GM12865 (cell line): ENCODE measurements around the gene HSPA1L.
A peak's percentile ranks its signal among the peaks of the same experiment; 100 is the strongest.
"Not testable (repeated sequence)": the region's sequence is repeated elsewhere in the genome, so short reads cannot be mapped to it uniquely, and the experiment has no call there.

Source experiments
- DNase-seq: peaks from one replicate; pipeline ENCODE4 v3.0.0; 2010; ENCODE audit warnings: low read depth
- H3K4me3 ChIP-seq: 2 replicates; pipeline ENCODE4 v1.5.1; 2011; ENCODE audit warnings: mild to moderate bottlenecking, low read depth, low read length, control low read depth
- CTCF ChIP-seq: IDR thresholded peaks from 2 replicates; pipeline ENCODE4 v1.5.1; 2011; ENCODE audit warnings: low read length, control low read depth, low read depth, inconsistent platforms; ENCODE audit not compliant: insufficient read depth; ENCODE audit errors: missing control alignments

HSPA1L gene

DNA sequence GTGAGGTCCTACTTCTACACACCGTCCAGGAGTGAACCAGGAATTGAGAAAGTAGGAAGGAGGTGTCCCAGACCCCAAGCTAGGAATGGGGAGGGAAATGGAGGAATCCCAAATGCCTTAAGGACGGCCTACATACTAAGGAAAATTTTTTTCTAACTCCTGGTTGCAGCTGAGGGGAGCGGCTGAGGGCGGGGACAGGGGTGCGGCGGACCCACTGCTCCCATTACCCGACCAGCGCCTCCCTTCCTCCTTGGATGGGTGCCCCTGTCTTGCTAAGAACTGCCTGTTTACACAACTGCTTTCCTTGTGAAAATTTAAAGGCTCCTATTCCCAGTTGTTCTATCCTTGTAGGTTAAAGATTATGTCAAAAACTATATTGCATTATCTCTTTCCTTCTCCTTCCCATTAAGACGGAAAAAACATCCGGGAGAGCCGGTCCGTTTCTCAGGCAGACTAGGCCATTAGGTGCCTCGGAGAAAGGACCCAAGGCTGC lies 11.8 kb upstream of the HSPA1L start:
- TF ChIP-seq CTCF, result no peak
- DNase-seq, result peak; percentile 84
- H3K4me3 ChIP-seq, result peak overlapping the region; percentile 78

DNA sequence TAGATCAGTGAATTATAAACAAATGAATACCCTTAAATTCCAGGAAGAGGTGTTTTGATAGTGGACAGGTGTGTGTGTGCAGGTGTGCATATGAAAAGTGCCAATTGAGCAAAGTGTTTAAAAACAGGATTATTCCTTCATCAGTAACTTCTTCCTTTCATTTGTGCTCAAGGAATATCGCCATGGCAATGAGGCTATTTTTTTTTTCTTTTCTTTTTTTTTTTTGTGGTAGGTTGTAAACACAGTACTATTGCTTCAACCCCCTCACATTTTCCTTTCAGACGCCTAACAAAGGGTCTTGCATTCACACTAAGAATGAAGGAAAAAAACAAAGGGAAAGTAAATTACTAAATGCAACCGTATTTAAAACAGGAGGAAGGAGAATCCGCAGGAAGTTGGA lies 10.5 kb upstream of the HSPA1L start:
- DNase-seq, result no peak
- TF ChIP-seq CTCF, result no peak
- H3K4me3 ChIP-seq, result no peak overlapping the region

GRCh38 chr6:31823592-31824196 lies 8.6 kb upstream of the HSPA1L start:
- H3K4me3 ChIP-seq, DNase-seq: not testable (repeated sequence)

DNA sequence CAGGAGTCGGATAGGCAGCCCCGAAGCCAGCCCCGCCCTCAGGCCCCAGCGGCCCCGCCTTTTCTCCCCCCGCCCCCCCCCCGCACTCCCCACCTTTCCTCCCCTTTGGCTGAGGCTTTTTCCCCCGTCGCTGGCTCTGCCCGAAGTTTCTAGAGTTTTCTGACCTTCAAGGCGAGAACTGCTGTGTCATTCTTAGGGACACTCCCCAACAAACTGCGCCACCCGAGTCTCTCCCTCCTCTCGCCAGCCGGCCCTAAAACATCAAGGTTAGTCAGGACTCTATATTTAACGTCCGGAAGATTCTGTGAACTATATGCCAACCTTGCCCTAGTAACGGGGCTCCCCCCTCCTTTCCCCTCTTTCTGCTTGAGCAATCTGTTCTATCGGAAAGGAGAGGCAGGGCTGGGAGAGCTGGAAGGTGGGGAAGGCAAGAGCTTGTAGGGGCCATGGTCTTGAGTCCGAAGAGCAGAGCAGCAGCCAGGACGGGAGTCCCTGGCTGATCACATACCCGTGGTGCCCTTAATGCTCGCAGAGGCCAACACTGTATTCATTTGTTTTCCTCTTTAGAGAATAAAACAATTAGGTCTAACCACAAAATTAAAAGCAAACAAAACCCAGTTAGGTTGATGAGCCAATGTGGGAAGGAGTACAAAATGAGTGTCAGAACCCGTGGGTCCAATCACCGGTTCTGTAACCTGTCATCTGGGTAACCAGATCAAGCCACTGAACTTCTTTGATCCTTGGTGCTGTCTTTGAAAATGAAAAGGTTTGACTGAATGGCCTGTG lies 7.1 kb upstream of the HSPA1L start:
- peak overlapping the region; percentile 91 for H3K4me3 ChIP-seq
- peak; percentile 73 for DNase-seq
- no peak for TF ChIP-seq CTCF

DNA sequence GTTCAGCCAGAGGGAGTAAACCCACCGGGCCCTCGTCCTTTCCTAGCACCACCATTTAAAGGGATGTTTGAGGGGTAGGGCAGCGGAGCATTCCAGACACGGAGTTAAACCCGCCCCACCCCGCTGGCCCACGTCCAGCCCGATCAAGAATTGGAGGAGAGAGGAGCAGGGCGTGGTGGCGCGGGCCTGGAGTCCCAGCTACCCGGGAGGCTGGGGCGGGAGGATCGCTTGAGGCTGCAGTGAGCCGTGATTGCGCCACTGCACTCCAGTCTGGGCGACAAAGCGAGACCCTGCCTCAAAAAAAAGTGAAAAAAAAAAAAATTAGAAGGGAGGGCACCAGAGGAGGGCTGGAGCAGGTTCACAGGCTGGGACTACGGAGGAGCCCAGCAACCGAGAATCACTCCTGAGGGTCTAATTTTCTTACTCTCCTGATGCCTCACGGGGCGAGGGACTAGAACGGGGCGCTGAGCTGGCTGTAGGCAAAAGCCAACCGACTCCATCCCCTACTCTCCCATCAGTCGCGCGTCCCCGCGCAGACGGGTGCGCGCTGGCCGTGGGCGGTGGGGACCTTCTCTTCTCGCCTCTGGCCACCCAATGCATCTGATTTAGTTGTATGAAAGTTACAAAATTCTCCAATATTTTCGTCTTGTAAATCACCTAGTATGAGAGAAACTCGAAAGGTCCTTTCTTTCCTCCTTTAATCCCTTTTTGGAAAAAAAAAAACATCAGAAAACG lies 6.4 kb upstream of the HSPA1L start:
- no peak for TF ChIP-seq CTCF
- DNase-seq, result peak; percentile 69
- peak overlapping the region; percentile 91 for H3K4me3 ChIP-seq

DNA sequence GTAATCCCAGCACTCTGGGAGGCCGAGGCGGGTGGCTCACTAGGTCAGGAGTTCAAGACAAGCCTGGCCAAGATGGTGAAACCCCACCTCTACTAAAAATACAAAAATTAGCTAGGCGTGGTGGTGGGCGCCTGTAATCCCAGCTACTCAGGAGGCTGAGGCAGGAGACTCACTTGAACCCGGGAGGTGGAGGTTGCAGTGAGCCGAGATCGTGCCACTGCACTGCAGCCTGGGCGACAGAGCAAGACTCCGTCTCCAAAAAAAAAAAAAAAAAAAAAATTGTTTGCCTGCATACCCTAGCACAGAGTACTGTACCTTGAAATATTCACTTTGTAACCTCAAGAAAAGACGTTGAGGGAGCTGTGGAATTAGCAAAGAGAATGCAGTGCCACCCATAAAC lies 5.3 kb upstream of the HSPA1L start:
- DNase-seq, H3K4me3 ChIP-seq: not testable (repeated sequence)

DNA sequence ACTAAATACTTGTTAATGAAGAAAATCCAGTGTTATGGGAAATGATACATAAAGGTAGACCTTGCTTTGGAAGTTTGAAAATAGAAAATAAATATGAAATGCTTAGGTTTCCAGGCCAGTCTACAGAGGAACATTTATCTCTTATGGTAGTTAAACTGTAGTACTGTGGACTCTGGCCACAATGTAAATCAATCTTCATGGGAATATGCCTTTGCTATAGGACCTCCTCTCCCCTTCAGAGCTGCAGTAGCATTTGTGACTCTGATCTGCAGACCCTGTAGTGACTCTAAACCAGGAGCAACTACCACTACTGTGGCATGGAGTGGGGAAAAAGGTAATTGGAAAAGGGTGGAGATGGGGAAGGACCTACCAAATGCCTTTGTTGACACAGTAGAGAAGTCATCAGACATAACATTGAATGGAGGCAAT lies 4.8 kb upstream of the HSPA1L start:
- TF ChIP-seq CTCF, result no peak
- DNase-seq, result no peak
- H3K4me3 ChIP-seq, result no peak overlapping the region

DNA sequence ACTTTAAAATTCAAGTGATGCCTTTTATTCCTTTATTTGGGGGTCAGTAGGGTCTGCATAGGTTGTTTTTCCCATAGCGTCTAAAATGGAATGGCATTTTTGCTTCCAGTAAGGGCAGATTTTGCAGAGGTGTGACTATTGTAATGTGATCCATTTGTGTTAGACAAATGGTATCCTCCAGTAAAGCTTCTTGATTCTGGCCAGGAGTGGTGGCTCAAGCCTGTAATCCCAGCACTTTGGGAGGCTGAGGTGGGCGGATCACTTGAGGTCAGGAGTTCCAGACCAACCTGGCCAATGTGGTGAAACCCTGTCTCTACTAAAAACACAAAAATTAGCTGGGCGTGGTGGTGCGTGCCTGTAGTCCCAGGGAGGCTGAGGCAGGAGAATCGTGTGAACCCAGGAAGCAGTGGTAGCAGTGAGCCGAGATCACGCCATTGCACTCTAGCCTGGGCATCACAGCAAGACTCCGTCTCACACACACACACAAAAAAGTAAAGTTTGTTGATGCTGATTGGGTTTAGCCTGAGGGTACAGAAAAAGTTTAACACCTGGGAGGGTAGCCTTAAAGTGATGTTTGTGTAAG lies 2.9 kb upstream of the HSPA1L start:
- DNase-seq, result not testable (repeated sequence)
- peak overlapping the region; percentile 11; the same call in 1 of the 2 replicates for H3K4me3 ChIP-seq

DNA sequence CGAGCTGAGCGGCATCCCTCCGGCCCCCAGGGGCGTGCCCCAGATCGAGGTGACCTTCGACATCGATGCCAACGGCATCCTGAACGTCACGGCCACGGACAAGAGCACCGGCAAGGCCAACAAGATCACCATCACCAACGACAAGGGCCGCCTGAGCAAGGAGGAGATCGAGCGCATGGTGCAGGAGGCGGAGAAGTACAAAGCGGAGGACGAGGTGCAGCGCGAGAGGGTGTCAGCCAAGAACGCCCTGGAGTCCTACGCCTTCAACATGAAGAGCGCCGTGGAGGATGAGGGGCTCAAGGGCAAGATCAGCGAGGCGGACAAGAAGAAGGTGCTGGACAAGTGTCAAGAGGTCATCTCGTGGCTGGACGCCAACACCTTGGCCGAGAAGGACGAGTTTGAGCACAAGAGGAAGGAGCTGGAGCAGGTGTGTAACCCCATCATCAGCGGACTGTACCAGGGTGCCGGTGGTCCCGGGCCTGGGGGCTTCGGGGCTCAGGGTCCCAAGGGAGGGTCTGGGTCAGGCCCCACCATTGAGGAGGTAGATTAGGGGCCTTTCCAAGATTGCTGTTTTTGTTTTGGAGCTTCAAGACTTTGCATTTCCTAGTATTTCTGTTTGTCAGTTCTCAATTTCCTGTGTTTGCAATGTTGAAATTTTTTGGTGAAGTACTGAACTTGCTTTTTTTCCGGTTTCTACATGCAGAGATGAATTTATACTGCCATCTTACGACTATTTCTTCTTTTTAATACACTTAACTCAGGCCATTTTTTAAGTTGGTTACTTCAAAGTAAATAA lies 2.2 kb upstream of the HSPA1L start:
- DNase-seq, result not testable (repeated sequence)
- H3K4me3 ChIP-seq, result peak overlapping the region; percentile 11
